Left lung (tissue), 10 donors: ENCODE results near the gene CMTM7. TPM values are rescaled to one million over a fixed set of nuclear protein-coding genes. Genes with fewer than 3 reads are reported as not detected.

Experiments used
- ATAC-seq: fragments of 200-7000 bp; cut with Tn5 transposase; one replicate; pipeline ENCODE4 v1.9.1; 2020; ENCODE audit warnings: moderate library complexity
- DNase-seq, 4 donors: peaks; one replicate each; pipeline ENCODE4 v3.0.0-alpha.2; 2013 to 2020
- H3K27ac ChIP-seq, 2 donors: fragments of 200-600 bp; sonication (generic) in 1 of 2; one replicate each; pipeline versions ENCODE4 v1.5.0 to v1.8.0; 2020 to 2021
- H3K27me3 ChIP-seq, 2 donors: fragments of 200-600 bp; sonication (generic) in 1 of 2; one replicate each; pipeline versions ENCODE4 v1.5.0 to v1.8.0; 2020 to 2021
- H3K36me3 ChIP-seq, 2 donors: fragments of 200-600 bp; sonication (generic) in 1 of 2; one replicate each; pipeline versions ENCODE4 v1.5.0 to v1.8.0; 2020 to 2021
- H3K4me1 ChIP-seq, 2 donors: fragments of 200-600 bp; one replicate each; pipeline ENCODE4 v1.8.0; 2021
- H3K4me3 ChIP-seq, 2 donors: fragments of 200-600 bp; sonication (generic) in 1 of 2; one replicate each; pipeline versions ENCODE4 v1.5.0 to v1.8.0; 2020 to 2021; ENCODE audit warnings: mild to moderate bottlenecking in 1 of 2
- H3K9me3 ChIP-seq, 2 donors: fragments of 200-600 bp; sonication (generic) in 1 of 2; one replicate each; pipeline versions ENCODE4 v1.5.0 to v1.8.0; 2020 to 2021
- CTCF ChIP-seq, 2 donors: fragments of 200-600 bp; sonication (generic) in 1 of 2; IDR thresholded peaks; one replicate each; pipeline versions ENCODE4 v1.5.0 to v1.8.0; 2021; ENCODE audit warnings: antibody characterized with exemption in 2 of 2
- intact Hi-C, 2 donors: fragments of 100-400 bp; cut with DNase I; formaldehyde crosslinking; loops; one replicate each; pipeline versions ENCODE4 v1.11.2 to v1.14.2; 2022
- polyA plus RNA-seq, 6 donors: library from polyadenylated mRNA; unstranded; fragments of 120-200 nt; gene quantifications; one replicate each; pipeline ENCODE4 v1.2.1, GENCODE V29; 2013; ENCODE audit not compliant: insufficient read length in 6 of 6
- total RNA-seq, 2 donors: library from RNA; stranded (reverse); fragmentation: NEBNext Ultra II Directional; extraction: Animal tissue kit (Norgen Biotek cat#: 25700); gene quantifications; one replicate each; pipeline ENCODE4 v1.2.1, GENCODE V29; 2021
- donor health status: DM: no; HTN: yes; CAD: no.
- donor health status: DM: no; HTN: no; CAD: no.

The CMTM7 gene
- total and polyA plus RNA-seq, 8 donors: 46.7 to 80.5 (median 68.4) TPM

GRCh38 chr3:32499585-32499984, 107.9 kb downstream of the CMTM7 start:
- H3K9me3 ChIP-seq: no peaks in the 10 kb centered on the region
- no peaks in the 10 kb centered on the region for H3K36me3 ChIP-seq
- no peak overlapping the region for H3K27ac ChIP-seq
- TF ChIP-seq CTCF (IDR thresholded peaks at IDR 0.05): no peak
- ATAC-seq (no peak), DNase-seq (no peak)
- intact Hi-C loops: no loop called here
- no peaks in the 10 kb centered on the region for H3K27me3 ChIP-seq
- no peak overlapping the region for H3K4me3 ChIP-seq
- H3K4me1 ChIP-seq: peaks cover 16 to 70% of the 10 kb centered on the region in 2 donors

GRCh38 chr3:32500231-32500630, 108.6 kb downstream of the CMTM7 start:
- Histone ChIP-seq H3K9me3 (no peaks in the 10 kb centered on the region), H3K4me3 (peak overlapping the region in 1 of 2 donors; percentile 93), H3K36me3 (no peaks in the 10 kb centered on the region), H3K4me1 (peaks cover 15 to 63% of the 10 kb centered on the region in 2 donors), H3K27me3 (no peaks in the 10 kb centered on the region), H3K27ac (peak overlapping the region in 1 of 2 donors; percentile 100)
- no peak for ATAC-seq
- intact Hi-C loops: no loop called here
- no peak for TF ChIP-seq CTCF (IDR thresholded peaks at IDR 0.05)
- no peak for DNase-seq

GRCh38 chr3:32500880-32501782, 109.5 kb downstream of the CMTM7 start:
- Histone ChIP-seq H3K27me3 (no peaks in the 10 kb centered on the region), H3K36me3 (no peaks in the 10 kb centered on the region), H3K4me1 (peaks cover 15 to 55% of the 10 kb centered on the region in 2 donors), H3K9me3 (no peaks in the 10 kb centered on the region), H3K27ac (peak overlapping the region; percentile 94 to 100), H3K4me3 (peak overlapping the region; percentile 93 to 96)
- no peak for TF ChIP-seq CTCF (IDR thresholded peaks at IDR 0.05)
- intact Hi-C loops: no loop called here
- DNase-seq (peak in 2 of 4 donors; percentile 52 to 83), ATAC-seq (no peak)

- intact Hi-C loops: no loop called here
- peak overlapping the region; percentile 94 to 100 for H3K27ac ChIP-seq
- ATAC-seq: no peak
Observed at GRCh38 chr3:32501783-32502117, 110.1 kb downstream of the CMTM7 start.

More at GRCh38 chr3:32501783-32502117, 110.1 kb downstream of the CMTM7 start:
- Histone ChIP-seq H3K27me3 (no peaks in the 10 kb centered on the region), H3K9me3 (no peaks in the 10 kb centered on the region), H3K4me1 (peaks cover 11 to 49% of the 10 kb centered on the region in 2 donors), H3K36me3 (no peaks in the 10 kb centered on the region), H3K4me3 (peak overlapping the region; percentile 93 to 96)
- TF ChIP-seq CTCF (IDR thresholded peaks at IDR 0.05): no peak
- no peak for DNase-seq
